Mesendoderm (in vitro differentiated cells): ENCODE results near the gene CCL7.

Experiments used
- DNase-seq: peaks from one replicate; pipeline ENCODE4 v3.0.0; 2013
- H2AK5ac ChIP-seq: 2 replicates; pipeline ENCODE4 v1.6.1; 2013; ENCODE audit warnings: low read length, inconsistent platforms
- H2BK120ac ChIP-seq: 2 replicates; pipeline ENCODE4 v1.6.1; 2013; ENCODE audit warnings: low read depth, mild to moderate bottlenecking, low read length, moderate library complexity, mixed read lengths
- H2BK15ac ChIP-seq: replicated peaks from 2 replicates; pipeline ENCODE4 v1.6.1; 2013; ENCODE audit warnings: low read depth, mild to moderate bottlenecking, moderate library complexity
- H2BK5ac ChIP-seq: 2 replicates; pipeline ENCODE4 v1.6.1; 2013; ENCODE audit warnings: low read length, inconsistent platforms
- H3K18ac ChIP-seq: 2 replicates; pipeline ENCODE4 v1.6.1; 2013; ENCODE audit warnings: mild to moderate bottlenecking, low read length, mixed read lengths
- H3K23ac ChIP-seq: one replicate; pipeline ENCODE4 v1.6.1; 2013; ENCODE audit warnings: low read length
- H3K27ac ChIP-seq: 2 replicates; pipeline ENCODE4 v1.5.1; 2013; ENCODE audit warnings: low read depth, mild to moderate bottlenecking, inconsistent platforms, low read length, moderate library complexity
- H3K27me3 ChIP-seq: 2 replicates; pipeline ENCODE4 v1.6.1; 2013; ENCODE audit warnings: low read length, control low read depth, mild to moderate bottlenecking, inconsistent platforms; ENCODE audit not compliant: insufficient read depth, poor library complexity
- H3K36me3 ChIP-seq: 2 replicates; pipeline ENCODE4 v1.6.1; 2013; ENCODE audit warnings: low read length, inconsistent platforms; ENCODE audit not compliant: control insufficient read depth, insufficient read depth
- H3K4ac ChIP-seq: one replicate; pipeline ENCODE4 v1.6.1; 2013; ENCODE audit warnings: low read depth, mild to moderate bottlenecking, low read length, moderate library complexity
- H3K4me1 ChIP-seq: 2 replicates; pipeline ENCODE4 v1.6.1; 2013; ENCODE audit warnings: low read depth, low read length, inconsistent platforms; ENCODE audit not compliant: control insufficient read depth
- H3K4me2 ChIP-seq: 2 replicates; pipeline ENCODE4 v1.6.1; 2013; ENCODE audit warnings: low read length
- H3K4me3 ChIP-seq: 2 replicates; pipeline ENCODE4 v1.5.1; 2013; ENCODE audit warnings: mild to moderate bottlenecking, low read length
- H3K56ac ChIP-seq: one replicate; pipeline ENCODE4 v1.6.1; 2013; ENCODE audit warnings: low read length
- H3K79me1 ChIP-seq: 2 replicates; pipeline ENCODE4 v1.6.1; 2013; ENCODE audit warnings: low read length, inconsistent platforms
- H3K79me2 ChIP-seq: 2 replicates; pipeline ENCODE4 v1.6.1; 2013; ENCODE audit warnings: mild to moderate bottlenecking, low read length; ENCODE audit not compliant: control insufficient read depth, insufficient read depth
- H3K9ac ChIP-seq: 2 replicates; pipeline ENCODE4 v1.6.1; 2013; ENCODE audit warnings: low read length, inconsistent platforms
- H4K5ac ChIP-seq: one replicate; pipeline ENCODE4 v1.6.1; 2013; ENCODE audit warnings: low read length
- H4K8ac ChIP-seq: one replicate; pipeline ENCODE4 v1.6.1; 2013; ENCODE audit warnings: low read depth, mild to moderate bottlenecking, control low read depth, low read length, moderate library complexity
- WGBS: extraction: QIAGEN DNeasy Blood & Tissue Kit; methylation state at CpG from one replicate; pipeline ENCODE4 v1.1.7; 2013; ENCODE audit warnings: low lambda C conversion rate, missing lambda C conversion rate; ENCODE audit not compliant: insufficient coverage; ENCODE audit errors: extremely low coverage; 5-methylcytosine and 5-hydroxymethylcytosine counted together

CCL7 gene

DNA sequence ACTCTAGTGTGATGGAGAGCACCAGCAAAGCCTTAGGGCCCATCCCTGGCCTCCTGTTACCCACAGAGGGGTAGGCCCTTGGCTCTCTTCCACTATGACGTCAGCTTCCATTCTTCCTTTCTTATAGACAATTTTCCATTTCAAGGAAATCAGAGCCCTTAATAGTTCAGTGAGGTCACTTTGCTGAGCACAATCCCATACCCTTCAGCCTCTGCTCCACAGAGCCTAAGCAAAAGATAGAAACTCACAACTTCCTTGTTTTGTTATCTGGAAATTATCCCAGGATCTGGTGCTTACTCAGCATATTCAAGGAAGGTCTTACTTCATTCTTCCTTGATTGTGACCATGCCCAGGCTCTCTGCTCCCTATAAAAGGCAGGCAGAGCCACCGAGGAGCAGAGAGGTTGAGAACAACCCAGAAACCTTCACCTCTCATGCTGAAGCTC, 49.0 kb downstream of the CCL7 start, which contains the start of gene CCL8:
Gene CCL8, plus strand, starts transcription at position 397 of the 445 bp plus-strand sequence. CDS start 67 bp downstream, outside the sequence.
- Histone ChIP-seq H3K4me3 (no peak within 1 kb of the TSS), H3K56ac (no peak within 1 kb of the TSS), H2BK15ac (no peak within 1 kb of the TSS), H3K23ac (no peak within 1 kb of the TSS), H3K9ac (no peak within 1 kb of the TSS), H2BK120ac (no peak within 1 kb of the TSS), H3K27me3 (no peaks in the 10 kb centered on the region), H4K5ac (no peak within 1 kb of the TSS), H3K36me3 (no peaks in the 10 kb centered on the region), H3K79me2 (no peaks in the 10 kb centered on the region), H3K4me2 (no peak within 1 kb of the TSS), H2AK5ac (no peak within 1 kb of the TSS), H2BK5ac (no peak within 1 kb of the TSS), H3K18ac (no peak within 1 kb of the TSS), H3K79me1 (no peaks in the 10 kb centered on the region), H3K4me1 (no peaks in the 10 kb centered on the region), H4K8ac (no peak within 1 kb of the TSS), H3K4ac (no peak within 1 kb of the TSS), H3K27ac (no peak within 1 kb of the TSS)
- no CpG with 5 or more reads among the region's 2 CpGs for WGBS
- no peak for DNase-seq
